Stimulated activated CD8-positive, alpha-beta memory T cell treated with anti-CD3 and anti-CD28 coated beads, Interleukin-12 subunit alpha, Interleukin-12 subunit beta, amount 100 ng/mL, for 1 hour (primary cell): ENCODE measurements around the gene SMYD4.
"Not testable (repeated sequence)": the region's sequence is repeated elsewhere in the genome, so short reads cannot be mapped to it uniquely, and the experiment has no call there.

Source experiments
- DNase-seq: peaks from one replicate; pipeline ENCODE4 v3.0.0-alpha.2; 2020; ENCODE audit warnings: low read depth

Gene SMYD4

GRCh38 chr17:1754430-1755112, 75.1 kb downstream of the SMYD4 start:
- DNase-seq, result no peak

DNA sequence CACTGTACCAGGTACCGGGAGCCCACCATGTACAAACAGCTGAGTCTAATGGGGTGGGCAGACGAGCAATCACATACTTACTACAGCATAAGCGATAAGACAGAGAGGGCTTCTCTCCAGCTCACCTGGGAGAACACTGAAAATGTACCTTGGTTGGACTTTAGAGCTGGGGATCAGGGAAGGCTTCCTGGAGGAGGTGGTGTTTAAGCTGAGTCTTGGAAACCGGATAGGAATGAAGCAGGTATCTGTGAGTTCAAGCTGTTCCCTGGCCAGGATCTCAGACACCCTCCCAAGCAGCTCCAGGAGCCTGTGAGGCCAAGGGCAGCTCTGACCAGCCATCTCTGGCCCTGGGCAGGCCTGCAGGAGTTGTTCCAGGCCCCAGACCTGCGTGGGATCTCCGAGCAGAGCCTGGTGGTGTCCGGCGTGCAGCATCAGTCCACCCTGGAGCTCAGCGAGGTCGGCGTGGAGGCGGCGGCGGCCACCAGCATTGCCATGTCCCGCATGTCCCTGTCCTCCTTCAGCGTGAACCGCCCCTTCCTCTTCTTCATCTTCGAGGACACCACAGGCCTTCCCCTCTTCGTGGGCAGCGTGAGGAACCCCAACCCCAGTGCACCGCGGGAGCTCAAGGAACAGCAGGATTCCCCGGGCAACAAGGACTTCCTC, 75.8 kb downstream of the SMYD4 start:
- no peak for DNase-seq

- no peak for DNase-seq
Measured at GRCh38 chr17:1752425-1753262, 77.1 kb downstream of the SMYD4 start.

DNA sequence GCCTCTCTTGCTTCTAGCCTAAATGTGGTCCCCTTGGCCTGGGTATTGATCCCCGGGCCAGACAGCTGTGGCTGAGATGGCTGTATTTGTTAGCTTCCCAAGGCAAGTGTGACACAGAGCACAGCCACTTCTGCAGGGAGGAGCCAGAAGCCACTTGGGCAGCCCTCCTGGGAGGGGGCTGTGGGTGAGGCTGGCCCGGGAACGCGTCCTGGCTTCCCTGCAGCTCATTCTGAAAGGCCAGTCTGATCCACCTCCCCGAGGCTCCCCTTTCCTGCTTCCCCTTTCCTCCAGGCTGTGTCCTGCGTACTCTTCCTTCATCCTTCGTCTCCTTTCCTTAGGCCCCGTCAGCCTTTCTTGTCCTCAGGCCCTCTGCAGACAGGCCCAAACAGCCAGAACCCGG, 79.1 kb downstream of the SMYD4 start:
- DNase-seq, result no peak

DNA sequence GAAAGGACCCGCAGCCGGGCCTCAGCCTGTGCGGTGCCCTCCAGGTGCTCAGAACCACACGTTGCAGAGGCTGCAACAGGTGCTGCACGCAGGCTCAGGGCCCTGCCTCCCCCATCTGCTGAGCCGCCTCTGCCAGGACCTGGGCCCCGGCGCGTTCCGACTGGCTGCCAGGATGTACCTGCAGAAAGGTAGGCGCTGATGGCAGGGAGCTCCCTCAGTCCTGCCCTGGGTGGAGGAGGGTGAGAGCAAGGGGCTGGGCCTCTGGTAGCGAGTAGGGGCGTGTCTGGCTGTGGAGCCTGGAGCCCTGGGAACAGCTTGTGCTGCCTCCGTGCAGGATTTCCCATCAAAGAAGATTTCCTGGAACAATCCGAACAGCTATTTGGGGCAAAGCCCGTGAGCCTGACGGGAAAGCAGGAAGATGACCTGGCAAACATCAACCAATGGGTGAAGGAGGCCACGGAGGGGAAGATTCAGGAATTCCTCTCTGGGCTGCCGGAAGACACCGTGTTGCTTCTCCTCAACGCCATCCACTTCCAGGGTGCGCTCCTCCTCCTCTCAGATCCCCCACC, 82.6 kb downstream of the SMYD4 start:
- no peak for DNase-seq

DNA sequence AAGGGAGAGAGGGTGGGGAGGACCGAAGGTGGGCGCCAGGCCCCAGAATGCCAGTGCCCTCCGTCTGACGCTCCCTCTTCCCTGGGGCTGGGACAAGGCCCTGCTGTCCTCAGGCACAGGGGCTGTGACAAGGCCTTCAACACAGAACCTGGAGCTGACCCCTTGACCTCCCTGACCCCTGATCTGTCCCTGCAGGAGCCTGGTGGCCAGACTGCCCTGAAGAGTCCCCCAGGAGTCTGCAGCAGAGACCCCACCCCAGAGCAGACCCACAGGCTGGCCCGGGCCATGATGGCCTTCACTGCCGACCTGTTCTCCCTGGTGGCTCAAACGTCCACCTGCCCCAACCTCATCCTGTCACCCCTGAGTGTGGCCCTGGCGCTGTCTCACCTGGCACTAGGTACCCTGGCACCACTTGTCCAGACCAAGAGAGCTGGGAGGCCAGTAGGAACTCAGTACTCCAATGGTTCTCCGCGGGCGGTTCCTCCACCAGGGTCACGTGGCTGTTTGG, 84.1 kb downstream of the SMYD4 start:
- no peak for DNase-seq

DNA sequence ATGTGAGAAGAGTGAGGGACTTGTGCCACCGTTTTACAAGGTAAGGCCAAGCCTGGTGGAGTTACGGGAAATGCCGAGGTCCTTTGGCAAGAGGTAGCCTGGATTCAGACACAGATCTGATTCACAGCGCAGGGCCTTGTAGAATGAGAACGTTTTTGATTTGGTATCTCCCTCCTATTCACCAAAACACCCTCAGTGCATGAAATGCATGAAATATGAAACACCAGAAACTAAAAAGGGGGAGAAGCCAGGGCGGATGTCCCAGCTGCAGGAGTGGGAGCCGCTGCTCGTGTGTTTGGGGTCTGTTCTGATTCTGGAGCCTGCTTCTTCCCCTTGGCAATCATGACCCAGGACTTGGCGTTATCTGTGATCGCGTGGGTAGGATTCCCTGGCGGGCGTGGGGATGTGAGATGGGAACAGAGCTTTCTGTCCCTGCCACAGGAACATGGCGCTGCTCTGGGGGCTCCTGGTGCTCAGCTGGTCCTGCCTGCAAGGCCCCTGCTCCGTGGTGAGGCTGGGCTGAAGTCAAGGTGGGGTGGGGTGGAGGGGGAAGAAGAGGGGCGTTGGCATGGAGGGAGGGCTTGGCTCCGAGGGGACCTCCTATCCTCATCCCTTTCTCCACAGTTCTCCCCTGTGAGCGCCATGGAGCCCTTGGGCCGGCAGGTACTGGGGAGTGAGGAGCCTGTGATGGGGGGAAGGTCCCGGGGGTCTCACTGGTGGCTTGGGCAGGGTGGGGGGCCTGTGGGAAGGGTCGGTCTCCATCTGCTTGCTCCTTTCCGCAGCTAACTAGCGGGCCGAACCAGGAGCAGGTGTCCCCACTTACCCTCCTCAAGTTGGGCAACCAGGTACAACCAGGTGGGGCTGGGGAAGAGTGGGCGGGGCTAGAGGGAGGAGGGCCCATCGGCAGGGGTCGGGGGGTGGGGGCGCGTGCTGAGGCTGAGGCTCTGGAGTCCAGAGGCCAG, 84.9 kb downstream of the SMYD4 start:
- no peak for DNase-seq

DNA sequence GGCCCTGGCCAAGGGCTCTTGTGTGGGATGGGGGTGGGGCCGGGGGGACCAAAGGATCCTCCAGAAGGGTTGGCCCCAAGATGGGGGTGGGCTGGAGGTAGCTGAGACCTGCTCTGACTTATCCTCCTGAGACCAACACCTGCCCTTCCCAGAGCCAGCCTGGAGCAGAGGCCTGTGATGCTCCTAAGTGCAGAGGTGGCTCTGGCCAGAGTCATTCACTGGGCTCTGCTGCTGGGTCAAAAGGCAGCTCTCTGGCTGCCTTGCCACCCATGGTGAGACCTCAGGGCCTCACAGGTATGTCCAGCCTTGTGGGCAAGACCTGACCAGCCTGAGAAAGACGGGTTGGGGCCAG, 86.6 kb downstream of the SMYD4 start:
- DNase-seq, result no peak

GRCh38 chr17:1742371-1743087, 87.2 kb downstream of the SMYD4 start, which contains the start of gene SERPINF2:
Gene SERPINF2 (plus strand): TSS chr17:1742871. CDS start chr17:1744996, 2,125 bp downstream.
- DNase-seq, result no peak

DNA sequence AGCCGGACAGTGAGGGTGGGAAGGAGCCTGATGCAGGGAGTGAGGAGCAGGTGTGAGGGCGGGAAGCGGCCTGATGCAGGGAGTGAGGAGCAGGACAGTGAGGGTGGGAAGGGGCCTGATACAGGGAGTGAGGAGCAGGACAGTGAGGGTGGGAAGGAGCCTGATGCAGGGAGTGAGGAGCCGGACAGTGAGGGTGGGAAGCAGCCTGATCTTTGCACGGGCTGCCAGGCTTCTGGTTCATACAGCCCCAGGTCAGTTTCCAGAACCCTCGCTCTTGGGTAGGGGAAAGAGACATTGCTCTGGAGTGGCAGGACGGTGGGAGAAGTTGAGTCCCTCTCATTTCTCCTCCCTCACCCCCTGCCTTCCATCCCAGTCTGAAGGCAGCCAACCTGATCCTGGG, 87.8 kb downstream of the SMYD4 start:
- not testable (repeated sequence) for DNase-seq

DNA sequence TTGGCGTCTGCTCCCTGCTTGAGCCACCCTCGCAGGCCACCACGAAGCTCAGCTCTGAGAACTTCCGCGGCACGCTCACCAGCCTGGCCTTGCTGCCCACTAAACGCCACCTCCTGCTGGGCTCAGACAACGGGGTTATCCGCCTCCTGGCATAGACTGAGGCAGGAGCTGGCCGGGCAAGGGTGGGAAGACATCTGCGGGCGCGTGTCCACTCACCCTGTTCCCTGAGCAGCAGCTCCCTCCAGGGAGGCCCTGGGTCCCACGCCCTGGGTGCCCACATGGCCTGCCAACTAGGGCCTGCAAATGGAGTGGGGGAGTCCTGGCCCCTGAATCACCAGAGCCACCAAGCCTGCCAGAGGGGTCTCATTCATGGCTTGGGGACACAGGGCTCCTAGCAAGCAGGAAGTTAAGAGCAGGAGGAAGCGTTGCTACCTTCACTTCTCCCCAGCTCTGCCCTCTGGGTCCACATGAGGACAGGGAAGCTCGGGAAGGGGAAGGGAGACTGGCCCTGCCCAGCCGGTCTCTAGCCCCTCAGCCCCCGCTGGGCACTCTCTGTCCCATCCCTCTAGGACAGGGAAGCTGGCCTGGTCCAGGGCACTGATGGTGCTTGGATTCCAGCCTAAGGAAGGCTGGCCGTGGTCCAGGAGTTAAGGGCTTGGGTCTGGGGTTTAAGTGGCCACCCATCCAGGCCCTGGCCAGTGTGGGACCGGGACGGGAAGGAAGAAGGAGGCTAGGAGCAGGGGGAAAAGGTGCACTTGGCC, 92.0 kb downstream of the SMYD4 start:
- no peak for DNase-seq

GRCh38 chr17:1736348-1737281, 93.1 kb downstream of the SMYD4 start:
- no peak for DNase-seq

DNA sequence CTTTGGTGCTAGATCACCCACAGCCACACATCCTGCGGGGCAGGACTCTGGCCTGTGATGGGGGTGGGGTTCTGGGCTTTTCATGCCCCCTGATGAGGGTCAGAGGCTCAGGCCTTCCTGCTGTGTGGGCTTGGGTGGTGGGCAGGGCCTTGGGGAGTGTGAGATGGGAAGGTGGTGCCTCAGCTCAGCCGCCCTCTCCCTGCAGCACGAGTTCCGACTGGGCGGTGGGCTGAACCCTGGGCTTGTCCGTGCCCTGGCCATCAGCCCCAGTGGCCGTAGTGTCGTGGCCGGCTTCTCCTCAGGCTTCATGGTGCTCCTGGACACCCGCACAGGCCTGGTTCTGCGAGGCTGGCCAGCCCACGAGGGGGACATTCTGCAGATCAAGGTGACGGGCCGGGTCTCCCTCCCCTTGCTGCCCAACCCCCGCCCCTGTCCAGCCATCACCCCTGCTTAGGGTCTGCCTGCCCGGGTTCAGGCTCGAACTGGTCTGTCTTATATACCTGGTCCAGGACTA, 93.8 kb downstream of the SMYD4 start:
- no peak for DNase-seq

GRCh38 chr17:1735418-1735817, 94.3 kb downstream of the SMYD4 start:
- DNase-seq, result no peak

- no peak for DNase-seq
Measured at GRCh38 chr17:1733759-1734158, 95.9 kb downstream of the SMYD4 start.

DNA sequence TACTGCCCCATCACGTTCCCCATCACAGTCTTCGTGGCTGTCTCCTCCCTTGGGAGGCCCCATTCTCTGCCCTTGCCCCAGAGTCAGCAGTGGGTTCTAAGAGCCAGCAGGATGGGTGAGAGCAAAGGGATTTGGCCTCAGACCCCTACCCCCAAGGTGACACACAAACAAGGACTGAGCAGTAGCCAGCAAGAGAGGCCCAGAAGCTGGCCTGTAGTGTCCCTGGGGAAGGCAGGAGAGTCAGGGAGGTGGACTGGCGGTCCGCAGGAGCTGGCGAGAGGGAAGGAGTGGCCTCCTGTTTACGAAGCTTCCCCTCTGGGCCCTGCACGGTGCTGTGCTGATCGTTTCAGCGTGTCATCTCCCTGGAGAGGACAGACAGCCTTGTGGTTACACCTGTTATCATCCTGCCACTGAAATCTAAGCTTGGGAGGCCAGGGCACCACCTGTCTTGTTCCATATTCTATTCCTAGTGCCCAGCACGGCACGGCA, 96.8 kb downstream of the SMYD4 start:
- DNase-seq, result no peak

GRCh38 chr17:1732241-1732832, 97.4 kb downstream of the SMYD4 start:
- no peak for DNase-seq

- DNase-seq, result no peak
Measured at GRCh38 chr17:1731194-1731506, 98.6 kb downstream of the SMYD4 start.
